OCI-LY3 (cell line): ENCODE data around the gene MYF5.

ENCODE experiments used
- CTCF ChIP-seq: fragments of 200-600, 300-600 bp; sonication (generic); IDR thresholded peaks from 2 replicates; pipeline ENCODE4 v1.5.1; 2014; ENCODE audit warnings: antibody characterized with exemption, low read length, low read depth
- EZH2phosphoT487 ChIP-seq: fragments of 200-600 bp; shearing (Covaris generic); IDR thresholded peaks from 2 replicates; pipeline ENCODE4 v1.6.1; 2018; ENCODE audit warnings: antibody characterized with exemption, mixed run types, low read depth

GRCh38 chr12:80766897-80767296 lies 50.2 kb downstream of the MYF5 start:
- TF ChIP-seq CTCF (no peak), EZH2phosphoT487 (no peak)
